ES-I3 (cell line): Measurements from ENCODE around the gene LRATD1.

ENCODE experiments used
- H3K36me3 ChIP-seq: 2 replicates; pipeline ENCODE4 v1.6.1; 2013; ENCODE audit warnings: mild to moderate bottlenecking, low read length, control low read depth, moderate library complexity; ENCODE audit not compliant: insufficient read depth
- H3K4me1 ChIP-seq: 2 replicates; pipeline ENCODE4 v1.6.1; 2013; ENCODE audit warnings: mild to moderate bottlenecking, control low read depth, low read length; ENCODE audit not compliant: insufficient read depth
- H3K9ac ChIP-seq: 2 replicates; pipeline ENCODE4 v1.6.1; 2013; ENCODE audit warnings: low read depth, mild to moderate bottlenecking, low read length, moderate library complexity
- H3K9me3 ChIP-seq: 2 replicates; pipeline ENCODE4 v1.6.1; 2013; ENCODE audit warnings: mild to moderate bottlenecking, low read length, moderate library complexity; ENCODE audit not compliant: control insufficient read depth, insufficient read depth

Gene LRATD1

DNA sequence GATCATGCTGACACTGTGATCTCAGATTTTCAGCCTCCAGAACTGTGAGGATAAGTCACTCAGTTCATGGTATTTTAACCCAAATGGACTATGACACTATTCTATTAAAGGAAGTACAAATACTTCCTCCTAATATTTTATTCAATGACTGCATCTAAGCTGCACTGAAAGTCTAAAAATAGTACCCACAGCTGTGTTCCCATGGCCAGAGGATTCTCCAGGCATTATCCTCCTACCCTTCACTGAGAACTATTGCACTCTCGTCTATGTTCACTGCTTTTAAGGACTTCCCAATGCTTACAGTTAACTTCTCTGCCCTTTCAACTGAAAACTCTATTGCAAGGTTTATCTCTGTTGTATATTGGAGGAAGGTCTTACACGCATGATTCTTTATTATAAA lies 15.2 kb downstream of the LRATD1 start:
- Histone ChIP-seq H3K9ac (no peak overlapping the region), H3K4me1 (no peaks in the 10 kb centered on the region), H3K36me3 (no peaks in the 10 kb centered on the region), H3K9me3 (no peaks in the 10 kb centered on the region)

DNA sequence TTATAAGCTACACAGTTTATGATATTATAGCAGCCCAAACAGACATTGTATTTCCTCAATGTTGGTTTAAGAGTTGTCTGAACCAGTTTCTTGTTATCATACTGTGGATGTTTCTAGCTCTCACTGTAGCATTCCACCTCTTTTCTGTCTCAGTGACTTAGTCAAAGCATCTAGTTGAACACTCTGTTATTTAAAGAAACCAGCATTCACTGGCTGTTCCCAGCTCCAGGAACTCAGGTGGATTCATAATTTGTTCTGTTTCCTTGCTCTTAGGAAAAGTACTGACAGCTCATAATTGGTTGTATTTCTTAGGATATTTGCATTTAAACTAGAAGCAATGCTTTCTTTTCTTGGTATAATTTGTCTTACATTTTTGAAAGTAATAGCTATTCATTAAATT lies 17.5 kb downstream of the LRATD1 start:
- H3K9ac ChIP-seq: no peak overlapping the region
- H3K4me1 ChIP-seq: no peaks in the 10 kb centered on the region
- H3K9me3 ChIP-seq: no peaks in the 10 kb centered on the region
- no peaks in the 10 kb centered on the region for H3K36me3 ChIP-seq

DNA sequence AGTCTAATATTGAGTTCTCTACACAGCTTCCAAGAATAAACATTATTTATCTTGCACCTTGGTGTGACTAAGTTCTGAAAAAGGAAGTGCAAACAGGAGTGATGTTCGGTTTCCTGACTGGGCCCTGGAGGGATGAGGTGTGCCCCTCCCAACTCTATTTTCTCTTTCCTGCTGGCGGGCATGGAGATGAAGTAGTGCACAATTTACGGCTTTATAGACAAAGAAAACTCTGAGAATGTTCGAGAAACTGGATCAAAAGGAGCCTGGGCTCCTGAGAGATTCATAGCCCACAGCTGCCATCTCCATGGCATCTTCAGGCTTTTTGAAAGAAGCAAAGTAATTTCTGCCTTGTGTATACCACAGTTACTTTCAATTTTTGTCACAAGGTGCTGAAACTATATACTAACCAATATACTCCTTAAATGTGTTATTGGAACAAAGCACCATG lies 22.3 kb downstream of the LRATD1 start:
- Histone ChIP-seq H3K9me3 (no peaks in the 10 kb centered on the region), H3K36me3 (no peaks in the 10 kb centered on the region), H3K4me1 (no peaks in the 10 kb centered on the region), H3K9ac (no peak overlapping the region)

DNA sequence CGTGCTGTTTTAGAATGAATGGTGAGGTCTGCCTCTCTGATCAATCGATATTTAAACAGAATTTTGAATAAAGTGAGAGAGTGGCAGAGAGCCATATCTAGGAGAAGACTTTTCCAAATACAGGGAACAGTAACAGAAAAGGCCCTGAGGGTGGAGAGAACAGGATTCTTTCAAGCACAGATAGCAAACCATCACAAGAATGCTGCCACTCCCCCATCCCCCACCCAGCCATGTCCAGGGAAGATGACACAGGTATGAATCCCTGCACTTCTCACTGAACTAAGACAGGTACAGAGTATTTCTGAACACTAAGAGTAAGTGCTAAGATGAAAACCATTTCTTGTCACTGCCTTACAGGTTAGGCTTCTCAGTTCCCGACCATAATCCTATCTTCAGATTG lies 23.6 kb downstream of the LRATD1 start:
- no peak overlapping the region for H3K9ac ChIP-seq
- no peaks in the 10 kb centered on the region for H3K9me3 ChIP-seq
- no peaks in the 10 kb centered on the region for H3K36me3 ChIP-seq
- no peaks in the 10 kb centered on the region for H3K4me1 ChIP-seq

DNA sequence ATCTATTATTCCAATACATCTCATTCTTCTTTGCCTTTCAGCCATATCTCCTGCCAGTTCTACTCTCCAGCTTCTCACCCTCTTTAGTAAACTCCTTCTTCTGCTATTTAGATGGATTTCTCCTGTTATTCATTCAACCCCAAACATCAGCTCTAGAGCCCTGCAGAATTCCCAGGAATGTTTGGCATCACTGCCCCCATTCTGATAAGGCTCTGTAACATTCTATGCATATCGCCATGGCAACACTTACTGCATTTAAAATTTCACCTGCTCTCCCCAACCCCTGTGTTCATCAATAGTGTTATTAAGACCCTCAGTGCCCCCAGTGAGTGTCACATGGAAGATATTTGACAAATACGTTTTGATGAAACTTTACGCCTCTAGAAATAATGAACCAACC lies 28.6 kb downstream of the LRATD1 start:
- no peak overlapping the region for H3K9ac ChIP-seq
- H3K9me3 ChIP-seq: no peaks in the 10 kb centered on the region
- no peaks in the 10 kb centered on the region for H3K36me3 ChIP-seq
- no peaks in the 10 kb centered on the region for H3K4me1 ChIP-seq

DNA sequence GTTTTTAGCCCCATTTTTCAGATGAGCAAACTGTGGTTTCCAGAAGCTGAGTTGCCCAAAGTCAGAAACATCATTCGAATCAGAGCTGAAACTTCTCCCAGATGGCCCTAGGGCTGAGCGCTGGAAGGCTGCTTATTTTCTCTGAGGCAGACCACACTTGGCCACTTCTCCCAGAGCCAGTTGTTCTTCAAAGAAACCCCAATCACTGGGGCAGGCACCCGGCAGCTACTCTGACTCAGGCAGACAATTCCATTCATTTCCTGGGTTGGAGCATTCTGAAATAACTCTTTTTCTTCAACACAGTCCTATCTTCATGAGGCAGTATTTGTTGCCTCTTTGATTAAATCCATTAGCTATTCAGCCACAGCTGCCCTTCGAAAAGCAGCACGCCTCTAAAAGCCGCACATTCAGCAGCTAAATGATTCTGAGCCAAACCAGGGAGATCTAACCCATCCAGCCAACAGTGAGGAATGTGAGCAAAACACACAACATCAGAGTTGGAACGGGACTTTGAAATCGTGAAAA lies 40.9 kb downstream of the LRATD1 start:
- no peaks in the 10 kb centered on the region for H3K9me3 ChIP-seq
- no peak overlapping the region for H3K9ac ChIP-seq
- H3K36me3 ChIP-seq: no peaks in the 10 kb centered on the region
- no peaks in the 10 kb centered on the region for H3K4me1 ChIP-seq

DNA sequence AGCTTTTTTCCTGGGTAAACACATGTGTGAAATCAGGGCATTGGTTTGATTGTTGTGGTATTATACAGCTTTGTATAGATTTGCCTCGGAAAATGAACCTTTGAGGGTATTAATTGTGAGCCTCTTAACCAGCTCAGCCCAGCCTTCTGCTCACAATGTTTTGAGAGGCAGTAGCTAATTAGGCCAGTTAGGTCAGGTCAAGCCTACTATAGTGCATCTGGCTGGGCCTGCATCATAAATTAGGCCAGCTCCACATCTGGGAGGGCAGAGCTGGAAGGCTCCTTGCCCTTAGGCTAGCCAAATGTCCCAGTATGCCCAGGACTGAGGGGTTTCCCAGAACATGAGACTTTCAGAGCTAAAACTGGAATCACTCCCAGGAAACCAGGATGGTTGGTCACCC lies 43.0 kb downstream of the LRATD1 start:
- H3K4me1 ChIP-seq: no peaks in the 10 kb centered on the region
- H3K9ac ChIP-seq: no peak overlapping the region
- H3K9me3 ChIP-seq: no peaks in the 10 kb centered on the region
- no peaks in the 10 kb centered on the region for H3K36me3 ChIP-seq

DNA sequence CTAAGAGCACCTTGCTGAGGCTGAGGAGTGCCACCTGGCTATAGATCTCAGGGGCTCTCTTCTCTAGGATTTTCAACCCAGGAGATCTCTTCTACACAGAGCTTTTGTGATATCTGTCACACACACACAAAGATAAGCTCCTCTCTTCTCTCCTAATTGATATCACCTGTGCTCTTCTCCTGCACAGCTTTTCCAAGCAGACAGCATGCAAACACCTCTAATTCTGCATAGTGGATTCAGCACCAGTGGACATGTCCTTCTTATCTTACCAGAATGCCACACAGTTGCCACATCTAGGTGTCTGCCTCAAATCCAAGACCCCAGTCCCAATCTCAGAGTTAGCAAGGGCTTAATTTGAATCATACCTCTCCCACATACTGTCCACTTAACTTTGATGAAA lies 43.9 kb downstream of the LRATD1 start:
- Histone ChIP-seq H3K4me1 (no peaks in the 10 kb centered on the region), H3K9me3 (no peaks in the 10 kb centered on the region), H3K9ac (no peak overlapping the region), H3K36me3 (no peaks in the 10 kb centered on the region)

DNA sequence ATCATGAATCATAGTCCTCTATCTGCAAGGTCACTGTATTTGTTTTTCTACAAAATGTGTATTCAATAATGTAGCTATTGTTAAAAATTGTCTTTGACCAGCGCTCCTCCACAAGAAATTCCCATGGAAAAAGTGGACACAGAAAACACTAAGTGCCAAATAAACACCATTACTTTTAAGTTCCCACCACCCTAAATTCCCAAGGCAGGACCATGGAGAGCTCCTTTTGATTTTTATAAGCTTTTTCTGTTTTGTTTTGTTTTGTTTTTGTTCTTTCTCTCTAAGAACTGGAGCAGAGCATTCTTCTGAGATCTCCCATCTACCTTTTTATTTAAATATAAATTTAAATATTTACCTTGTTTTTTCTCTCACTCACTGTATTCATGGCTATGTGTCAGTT lies 44.5 kb downstream of the LRATD1 start:
- Histone ChIP-seq H3K9ac (no peak overlapping the region), H3K9me3 (no peaks in the 10 kb centered on the region), H3K36me3 (no peaks in the 10 kb centered on the region), H3K4me1 (no peaks in the 10 kb centered on the region)

DNA sequence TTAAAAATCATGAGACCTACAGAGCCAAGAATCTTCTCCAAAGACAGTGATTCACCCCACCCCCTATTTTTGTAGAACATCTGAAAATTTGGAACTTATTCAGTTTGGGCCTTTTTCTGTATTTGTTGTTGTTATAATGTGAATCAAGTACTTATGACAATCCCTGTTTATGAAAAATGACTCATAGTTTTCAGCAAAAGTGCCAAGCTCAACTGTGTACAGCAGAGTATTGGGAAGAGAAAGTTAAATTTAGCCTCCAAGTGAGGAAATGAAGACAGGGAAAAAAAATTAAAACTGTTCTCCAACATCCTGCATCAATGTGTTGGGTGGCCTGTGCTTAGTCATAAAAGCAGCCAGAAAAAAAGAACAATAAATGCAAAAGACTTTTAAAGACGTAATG lies 46.2 kb downstream of the LRATD1 start:
- no peaks in the 10 kb centered on the region for H3K36me3 ChIP-seq
- H3K4me1 ChIP-seq: no peaks in the 10 kb centered on the region
- no peaks in the 10 kb centered on the region for H3K9me3 ChIP-seq
- H3K9ac ChIP-seq: no peak overlapping the region

DNA sequence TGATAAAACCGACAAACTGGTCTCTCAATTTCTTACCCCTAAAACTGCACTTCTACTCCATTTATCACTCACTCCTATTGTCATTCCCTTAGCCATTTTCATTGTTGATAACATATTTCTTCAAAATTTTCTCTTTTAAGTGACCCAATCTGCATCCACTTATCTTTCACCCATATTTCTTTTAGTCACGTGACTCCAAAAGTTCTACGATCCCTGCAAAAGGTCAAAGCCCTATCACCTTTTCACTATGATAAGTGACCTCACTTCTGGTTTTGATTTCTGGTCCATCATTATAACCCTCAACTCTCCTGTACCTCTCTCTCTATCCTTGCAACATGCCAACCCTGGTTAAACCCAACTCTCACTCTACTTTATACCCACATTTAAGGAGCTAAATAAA lies 49.1 kb downstream of the LRATD1 start:
- no peaks in the 10 kb centered on the region for H3K9me3 ChIP-seq
- H3K4me1 ChIP-seq: no peaks in the 10 kb centered on the region
- H3K9ac ChIP-seq: no peak overlapping the region
- H3K36me3 ChIP-seq: no peaks in the 10 kb centered on the region
